Measurements from ENCODE around the gene LEMD2. TPM values are rescaled to one million over a fixed set of nuclear protein-coding genes. Genes with fewer than 3 reads are reported as not detected.

LEMD2 gene
- total RNA-seq, 1 donor = 47.4 TPM

- peaks cover 8% of the 10 kb centered on the region for H3K27me3 ChIP-seq (ENCODE audit: insufficient read depth, low read length)
- no peaks in the 10 kb centered on the region for H3K9me3 ChIP-seq (ENCODE audit: low read depth, low read length)
- peaks cover 10% of the 10 kb centered on the region for H3K4me1 ChIP-seq (ENCODE audit: insufficient read depth, low read length)
- no peak overlapping the region for H3K4me3 ChIP-seq (ENCODE audit: insufficient read depth, low read length)
- no peaks in the 10 kb centered on the region for H4K20me1 ChIP-seq (ENCODE audit: insufficient read depth, low read length)
- H3K27ac ChIP-seq (ENCODE audit: low read depth, low read length) = no peak overlapping the region
- no peak overlapping the region for H3K4me2 ChIP-seq (ENCODE audit: insufficient read depth, low read length)
- no peak for TF ChIP-seq CTCF (IDR thresholded peaks at IDR 0.05; ENCODE audit: extremely low read depth, low read depth, low read length)
- H3K36me3 ChIP-seq (ENCODE audit: insufficient read depth, low read length) = no peaks in the 10 kb centered on the region
- DNase-seq (ENCODE audit: insufficient read length, low spot score, missing footprints) = peak; percentile 41
- no peak overlapping the region for H2AFZ ChIP-seq (ENCODE audit: low read length)
- H3K79me2 ChIP-seq (ENCODE audit: insufficient read depth, low read length) = no peaks in the 10 kb centered on the region
Measured at GRCh38 chr6:33830635-33831240, 41.8 kb upstream of the LEMD2 start.

GRCh38 chr6:33828764-33829731 is 40.1 kb upstream of the LEMD2 start:
- peak; percentile 50 for DNase-seq (ENCODE audit: insufficient read length, low spot score, missing footprints)
- TF ChIP-seq CTCF (IDR thresholded peaks at IDR 0.05; ENCODE audit: extremely low read depth, low read depth, low read length) = no peak
- Histone ChIP-seq H3K4me3 (ENCODE audit: insufficient read depth, low read length) (no peak overlapping the region), H3K27me3 (ENCODE audit: insufficient read depth, low read length) (peaks cover 8% of the 10 kb centered on the region), H3K79me2 (ENCODE audit: insufficient read depth, low read length) (no peaks in the 10 kb centered on the region), H3K4me2 (ENCODE audit: insufficient read depth, low read length) (no peak overlapping the region), H2AFZ (ENCODE audit: low read length) (no peak overlapping the region), H3K9me3 (ENCODE audit: low read depth, low read length) (no peaks in the 10 kb centered on the region), H3K27ac (ENCODE audit: low read depth, low read length) (no peak overlapping the region), H3K36me3 (ENCODE audit: insufficient read depth, low read length) (no peaks in the 10 kb centered on the region), H4K20me1 (ENCODE audit: insufficient read depth, low read length) (no peaks in the 10 kb centered on the region), H3K4me1 (ENCODE audit: insufficient read depth, low read length) (peaks cover 14% of the 10 kb centered on the region)

GRCh38 chr6:33828452-33828763 is 39.5 kb upstream of the LEMD2 start:
- no peaks in the 10 kb centered on the region for H4K20me1 ChIP-seq (ENCODE audit: insufficient read depth, low read length)
- peaks cover 14% of the 10 kb centered on the region for H3K4me1 ChIP-seq (ENCODE audit: insufficient read depth, low read length)
- no peaks in the 10 kb centered on the region for H3K9me3 ChIP-seq (ENCODE audit: low read depth, low read length)
- no peaks in the 10 kb centered on the region for H3K79me2 ChIP-seq (ENCODE audit: insufficient read depth, low read length)
- H3K4me2 ChIP-seq (ENCODE audit: insufficient read depth, low read length) = no peak overlapping the region
- H3K27me3 ChIP-seq (ENCODE audit: insufficient read depth, low read length) = peaks cover 8% of the 10 kb centered on the region
- DNase-seq (ENCODE audit: insufficient read length, low spot score, missing footprints) = no peak
- H3K27ac ChIP-seq (ENCODE audit: low read depth, low read length) = no peak overlapping the region
- no peak overlapping the region for H3K4me3 ChIP-seq (ENCODE audit: insufficient read depth, low read length)
- TF ChIP-seq CTCF (IDR thresholded peaks at IDR 0.05; ENCODE audit: extremely low read depth, low read depth, low read length) = no peak
- H3K36me3 ChIP-seq (ENCODE audit: insufficient read depth, low read length) = no peaks in the 10 kb centered on the region
- no peak overlapping the region for H2AFZ ChIP-seq (ENCODE audit: low read length)

Data from osteoblast (primary cell).